ENCODE measurements around the gene POLK. TPM values are rescaled to one million over a fixed set of nuclear protein-coding genes. Genes with fewer than 3 reads are reported as not detected.

The POLK gene
- total and polyA plus RNA-seq, 4 donors, result 3.7 to 20.6 (median 9.8) TPM

DNA sequence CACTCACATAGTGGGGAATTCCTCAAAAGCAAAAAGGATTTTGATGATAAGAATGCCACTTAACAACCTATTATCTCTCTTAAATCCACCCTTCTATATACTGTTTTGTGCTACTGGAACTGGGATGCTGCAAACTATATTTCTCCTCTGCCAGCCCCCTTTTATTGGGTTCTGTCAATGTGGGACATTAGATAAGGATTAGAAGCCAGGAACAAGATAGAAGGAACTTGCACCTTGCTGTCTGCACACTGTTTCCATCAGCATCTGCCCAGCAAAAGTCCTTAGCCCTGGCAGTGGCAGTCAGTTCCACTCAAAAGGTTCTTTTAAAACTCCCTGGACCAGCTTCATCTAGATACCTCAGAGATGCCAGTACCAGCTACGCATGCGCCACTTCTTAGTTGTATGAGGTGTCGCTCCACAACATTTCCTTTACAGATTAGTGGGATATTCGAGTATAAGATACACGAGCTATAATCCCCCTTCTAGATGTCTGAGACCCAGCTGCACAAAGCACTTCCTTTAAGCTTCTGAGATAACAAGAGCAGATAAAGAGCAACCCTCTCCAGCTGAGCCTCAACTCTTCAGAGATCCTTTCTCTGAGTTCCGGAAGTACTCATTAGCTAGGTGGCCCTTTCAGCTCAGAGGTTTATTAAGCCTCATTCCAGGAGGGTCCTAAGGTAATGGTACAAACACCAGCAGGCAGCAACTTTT, 45.5 kb upstream of the POLK start:
- Histone ChIP-seq H3K9me3 (ENCODE audit: control insufficient read depth in 4 of 4, low read length in 3 of 4) (no peaks in the 10 kb centered on the region), H3K36me3 (ENCODE audit: control insufficient read depth in 4 of 4, insufficient read depth in 3 of 4, low read depth in 1 of 4, low read length in 3 of 4) (no peaks in the 10 kb centered on the region), H3K27me3 (ENCODE audit: control insufficient read depth in 4 of 4, insufficient read depth in 4 of 4, low read length in 3 of 4) (no peaks in the 10 kb centered on the region), H3K9ac (ENCODE audit: low read depth in 1 of 2, low read length in 2 of 2) (no peak overlapping the region), H3K4me3 (ENCODE audit: low read depth in 1 of 3, low read length in 3 of 3) (no peak overlapping the region), H3K27ac (ENCODE audit: low read depth in 1 of 2, low read length in 2 of 2) (no peak overlapping the region), H3K4me1 (ENCODE audit: control insufficient read depth in 4 of 4, insufficient read depth in 4 of 4, low read length in 3 of 4) (peaks cover 0 to 4% (median 0%) of the 10 kb centered on the region in 4 donors)
- no peak for DNase-seq (ENCODE audit: low spot score)
- TF ChIP-seq, protein P1, sequence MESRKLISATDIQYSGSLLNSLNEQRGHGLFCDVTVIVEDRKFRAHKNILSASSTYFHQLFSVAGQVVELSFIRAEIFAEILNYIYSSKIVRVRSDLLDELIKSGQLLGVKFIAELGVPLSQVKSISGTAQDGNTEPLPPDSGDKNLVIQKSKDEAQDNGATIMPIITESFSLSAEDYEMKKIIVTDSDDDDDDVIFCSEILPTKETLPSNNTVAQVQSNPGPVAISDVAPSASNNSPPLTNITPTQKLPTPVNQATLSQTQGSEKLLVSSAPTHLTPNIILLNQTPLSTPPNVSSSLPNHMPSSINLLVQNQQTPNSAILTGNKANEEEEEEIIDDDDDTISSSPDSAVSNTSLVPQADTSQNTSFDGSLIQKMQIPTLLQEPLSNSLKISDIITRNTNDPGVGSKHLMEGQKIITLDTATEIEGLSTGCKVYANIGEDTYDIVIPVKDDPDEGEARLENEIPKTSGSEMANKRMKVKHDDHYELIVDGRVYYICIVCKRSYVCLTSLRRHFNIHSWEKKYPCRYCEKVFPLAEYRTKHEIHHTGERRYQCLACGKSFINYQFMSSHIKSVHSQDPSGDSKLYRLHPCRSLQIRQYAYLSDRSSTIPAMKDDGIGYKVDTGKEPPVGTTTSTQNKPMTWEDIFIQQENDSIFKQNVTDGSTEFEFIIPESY (IDR thresholded peaks at IDR 0.05), result no peak
- TF ChIP-seq HNF4A (conservative IDR thresholded peaks at IDR 0.05) (no peak), EGR1 (IDR thresholded peaks at IDR 0.05; ENCODE audit: low read depth in 2 of 2) (no peak), YY1 (IDR thresholded peaks at IDR 0.05) (no peak), TAF1 (conservative IDR thresholded peaks at IDR 0.05) (no peak), FOXA2 (IDR thresholded peaks at IDR 0.05) (no peak), SP1 (IDR thresholded peaks at IDR 0.05) (no peak), NR2F2 (IDR thresholded peaks at IDR 0.05) (no peak), RXRA (IDR thresholded peaks at IDR 0.05) (no peak), JUND (IDR thresholded peaks at IDR 0.05) (no peak), GABPA (IDR thresholded peaks at IDR 0.05 in 1 of 2, conservative IDR thresholded peaks at IDR 0.05 in 1 of 2) (no peak), HNF4G (IDR thresholded peaks at IDR 0.05) (no peak)
- TF ChIP-seq, protein P2, sequence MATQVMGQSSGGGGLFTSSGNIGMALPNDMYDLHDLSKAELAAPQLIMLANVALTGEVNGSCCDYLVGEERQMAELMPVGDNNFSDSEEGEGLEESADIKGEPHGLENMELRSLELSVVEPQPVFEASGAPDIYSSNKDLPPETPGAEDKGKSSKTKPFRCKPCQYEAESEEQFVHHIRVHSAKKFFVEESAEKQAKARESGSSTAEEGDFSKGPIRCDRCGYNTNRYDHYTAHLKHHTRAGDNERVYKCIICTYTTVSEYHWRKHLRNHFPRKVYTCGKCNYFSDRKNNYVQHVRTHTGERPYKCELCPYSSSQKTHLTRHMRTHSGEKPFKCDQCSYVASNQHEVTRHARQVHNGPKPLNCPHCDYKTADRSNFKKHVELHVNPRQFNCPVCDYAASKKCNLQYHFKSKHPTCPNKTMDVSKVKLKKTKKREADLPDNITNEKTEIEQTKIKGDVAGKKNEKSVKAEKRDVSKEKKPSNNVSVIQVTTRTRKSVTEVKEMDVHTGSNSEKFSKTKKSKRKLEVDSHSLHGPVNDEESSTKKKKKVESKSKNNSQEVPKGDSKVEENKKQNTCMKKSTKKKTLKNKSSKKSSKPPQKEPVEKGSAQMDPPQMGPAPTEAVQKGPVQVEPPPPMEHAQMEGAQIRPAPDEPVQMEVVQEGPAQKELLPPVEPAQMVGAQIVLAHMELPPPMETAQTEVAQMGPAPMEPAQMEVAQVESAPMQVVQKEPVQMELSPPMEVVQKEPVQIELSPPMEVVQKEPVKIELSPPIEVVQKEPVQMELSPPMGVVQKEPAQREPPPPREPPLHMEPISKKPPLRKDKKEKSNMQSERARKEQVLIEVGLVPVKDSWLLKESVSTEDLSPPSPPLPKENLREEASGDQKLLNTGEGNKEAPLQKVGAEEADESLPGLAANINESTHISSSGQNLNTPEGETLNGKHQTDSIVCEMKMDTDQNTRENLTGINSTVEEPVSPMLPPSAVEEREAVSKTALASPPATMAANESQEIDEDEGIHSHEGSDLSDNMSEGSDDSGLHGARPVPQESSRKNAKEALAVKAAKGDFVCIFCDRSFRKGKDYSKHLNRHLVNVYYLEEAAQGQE (IDR thresholded peaks at IDR 0.05), result no peak
- TF ChIP-seq, protein P3, sequence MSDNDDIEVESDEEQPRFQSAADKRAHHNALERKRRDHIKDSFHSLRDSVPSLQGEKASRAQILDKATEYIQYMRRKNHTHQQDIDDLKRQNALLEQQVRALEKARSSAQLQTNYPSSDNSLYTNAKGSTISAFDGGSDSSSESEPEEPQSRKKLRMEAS (IDR thresholded peaks at IDR 0.05), result no peak
- TF ChIP-seq, protein P4, sequence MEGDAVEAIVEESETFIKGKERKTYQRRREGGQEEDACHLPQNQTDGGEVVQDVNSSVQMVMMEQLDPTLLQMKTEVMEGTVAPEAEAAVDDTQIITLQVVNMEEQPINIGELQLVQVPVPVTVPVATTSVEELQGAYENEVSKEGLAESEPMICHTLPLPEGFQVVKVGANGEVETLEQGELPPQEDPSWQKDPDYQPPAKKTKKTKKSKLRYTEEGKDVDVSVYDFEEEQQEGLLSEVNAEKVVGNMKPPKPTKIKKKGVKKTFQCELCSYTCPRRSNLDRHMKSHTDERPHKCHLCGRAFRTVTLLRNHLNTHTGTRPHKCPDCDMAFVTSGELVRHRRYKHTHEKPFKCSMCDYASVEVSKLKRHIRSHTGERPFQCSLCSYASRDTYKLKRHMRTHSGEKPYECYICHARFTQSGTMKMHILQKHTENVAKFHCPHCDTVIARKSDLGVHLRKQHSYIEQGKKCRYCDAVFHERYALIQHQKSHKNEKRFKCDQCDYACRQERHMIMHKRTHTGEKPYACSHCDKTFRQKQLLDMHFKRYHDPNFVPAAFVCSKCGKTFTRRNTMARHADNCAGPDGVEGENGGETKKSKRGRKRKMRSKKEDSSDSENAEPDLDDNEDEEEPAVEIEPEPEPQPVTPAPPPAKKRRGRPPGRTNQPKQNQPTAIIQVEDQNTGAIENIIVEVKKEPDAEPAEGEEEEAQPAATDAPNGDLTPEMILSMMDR (IDR thresholded peaks at IDR 0.05; ENCODE audit: low read depth, low read length, missing input control), result no peak
- 80% methylated on average over 6 of the region's 6 CpGs for WGBS

DNA sequence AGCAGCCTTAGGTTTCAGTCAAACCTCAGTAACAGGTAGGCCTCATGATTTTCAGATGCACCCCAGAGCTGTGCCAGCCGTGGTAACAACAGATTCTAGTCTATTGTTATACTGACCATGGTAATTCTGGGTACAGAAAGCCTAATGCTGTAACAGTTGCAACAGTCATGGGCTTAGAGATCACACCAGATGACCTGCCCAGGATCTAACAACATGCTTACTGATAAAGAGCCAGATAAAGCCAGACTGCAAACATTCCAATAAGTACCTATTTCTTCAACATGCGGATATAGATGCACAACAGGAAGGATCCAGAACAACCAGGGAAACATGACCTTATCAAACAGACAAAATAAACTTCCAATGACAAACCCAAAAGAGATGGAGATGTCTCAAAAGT, 43.1 kb upstream of the POLK start:
- Histone ChIP-seq H3K36me3 (ENCODE audit: control insufficient read depth in 4 of 4, insufficient read depth in 3 of 4, low read depth in 1 of 4, low read length in 3 of 4) (no peaks in the 10 kb centered on the region), H3K27ac (ENCODE audit: low read depth in 1 of 2, low read length in 2 of 2) (no peak overlapping the region), H3K9ac (ENCODE audit: low read depth in 1 of 2, low read length in 2 of 2) (no peak overlapping the region), H3K9me3 (ENCODE audit: control insufficient read depth in 4 of 4, low read length in 3 of 4) (no peaks in the 10 kb centered on the region), H3K4me1 (ENCODE audit: control insufficient read depth in 4 of 4, insufficient read depth in 4 of 4, low read length in 3 of 4) (peaks cover 0 to 8% (median 0%) of the 10 kb centered on the region in 4 donors), H3K27me3 (ENCODE audit: control insufficient read depth in 4 of 4, insufficient read depth in 4 of 4, low read length in 3 of 4) (no peaks in the 10 kb centered on the region), H3K4me3 (ENCODE audit: low read depth in 1 of 3, low read length in 3 of 3) (no peak overlapping the region)
- no peak for DNase-seq (ENCODE audit: low spot score)
- TF ChIP-seq, protein P3 (IDR thresholded peaks at IDR 0.05), result no peak
- TF ChIP-seq, protein P2 (IDR thresholded peaks at IDR 0.05), result no peak
- TF ChIP-seq RAD21 (IDR thresholded peaks at IDR 0.05) (no peak), GABPA (IDR thresholded peaks at IDR 0.05 in 1 of 2, conservative IDR thresholded peaks at IDR 0.05 in 1 of 2) (no peak), NR2F2 (IDR thresholded peaks at IDR 0.05) (no peak), SP1 (IDR thresholded peaks at IDR 0.05) (no peak)
- TF ChIP-seq, protein P5, sequence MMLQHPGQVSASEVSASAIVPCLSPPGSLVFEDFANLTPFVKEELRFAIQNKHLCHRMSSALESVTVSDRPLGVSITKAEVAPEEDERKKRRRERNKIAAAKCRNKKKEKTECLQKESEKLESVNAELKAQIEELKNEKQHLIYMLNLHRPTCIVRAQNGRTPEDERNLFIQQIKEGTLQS (IDR thresholded peaks at IDR 0.05), result no peak
- WGBS, result 97% methylated on average over 2 of the region's 2 CpGs
